H1 (cell line): ENCODE data around the gene ANXA2R. TPM values are rescaled to one million over a fixed set of nuclear protein-coding genes. Genes with fewer than 3 reads are reported as not detected.

Experiments used
- CTCF ChIA-PET: fragments of 300-600 bp; sonication (Branson Sonifier 250); formaldehyde crosslinking; loops from one replicate; lab custom pipeline; 2021; ENCODE audit not compliant: partially characterized antibody; lab: Charles Lee
- POLR2A ChIA-PET: fragments of 300-600 bp; sonication (Branson Sonifier 250); formaldehyde crosslinking; loops from one replicate; lab custom pipeline; 2021; ENCODE audit warnings: inconsistent platforms; ENCODE audit not compliant: partially characterized antibody; lab: Charles Lee
- DNase-seq, 2 experiments: peaks; one replicate each; pipeline versions ENCODE4 v3.0.0 to v3.0.0-alpha.2; 2010 to 2022; ENCODE audit warnings: low spot score in 2 of 2, low read depth in 1 of 2, mixed read lengths in 1 of 2
- FAIRE-seq: peaks from 2 replicates; lab custom pipeline; 2011; peaks lifted over from hg19 to GRCh38; lab: Jason Lieb, UNC
- H2AFZ ChIP-seq: 2 replicates; pipeline ENCODE4 v1.8.1; 2012; ENCODE audit warnings: low read length, inconsistent platforms
- H2AK5ac ChIP-seq: 2 replicates; pipeline ENCODE4 v1.6.1; 2013; ENCODE audit warnings: low read depth, low read length
- H2BK120ac ChIP-seq: replicated peaks from 2 replicates; pipeline ENCODE3; 2013; ENCODE audit warnings: low read depth, low read length, inconsistent platforms
- H2BK12ac ChIP-seq: 2 replicates; pipeline ENCODE4 v1.6.1; 2013; ENCODE audit warnings: low read depth, low read length
- H2BK15ac ChIP-seq: 2 replicates; pipeline ENCODE4 v1.6.1; 2013; ENCODE audit warnings: low read length
- H2BK20ac ChIP-seq: 2 replicates; pipeline ENCODE4 v1.6.1; 2013; ENCODE audit warnings: low read length
- H2BK5ac ChIP-seq: 2 replicates; pipeline ENCODE4 v1.6.1; 2013; ENCODE audit warnings: low read depth, low read length
- H3K14ac ChIP-seq: 2 replicates; pipeline ENCODE4 v1.6.1; 2013; ENCODE audit warnings: inconsistent platforms; ENCODE audit not compliant: insufficient read length
- H3K18ac ChIP-seq: 2 replicates; pipeline ENCODE4 v1.6.1; 2013; ENCODE audit warnings: low read length; ENCODE audit errors: extremely low read depth
- H3K23ac ChIP-seq: 2 replicates; pipeline ENCODE4 v1.6.1; 2013; ENCODE audit warnings: inconsistent platforms; ENCODE audit not compliant: insufficient read length
- H3K23me2 ChIP-seq: 2 replicates; pipeline ENCODE4 v1.6.1; 2013; ENCODE audit warnings: low read depth, low read length
- H3K27ac ChIP-seq: 2 replicates; pipeline ENCODE4 v1.6.1; 2011; ENCODE audit warnings: low read depth, low read length, inconsistent platforms
- H3K27me3 ChIP-seq, 4 experiments: replicated peaks in 1 of 4; 1 replicate in 1 of 4; 2 replicates in 3 of 4; pipeline versions ENCODE4 v1.6.1 to v1.8.1; 2011 to 2013; ENCODE audit warnings: low read length in 3 of 4, mild to moderate bottlenecking in 3 of 4, inconsistent platforms in 2 of 4, mixed read lengths in 2 of 4, moderate library complexity in 1 of 4; ENCODE audit not compliant: control insufficient read depth in 3 of 4, insufficient read depth in 3 of 4; ENCODE audit errors: extremely low read depth in 1 of 4
- H3K36me3 ChIP-seq, 4 experiments: 2 replicates each; pipeline versions ENCODE4 v1.6.1 to v1.8.1; 2011 to 2013; ENCODE audit warnings: mild to moderate bottlenecking in 4 of 4, low read length in 3 of 4, moderate library complexity in 2 of 4, control low read depth in 1 of 4, inconsistent platforms in 1 of 4; ENCODE audit not compliant: insufficient read depth in 4 of 4, control insufficient read depth in 2 of 4
- H3K4ac ChIP-seq: replicated peaks from 2 replicates; pipeline ENCODE3; 2013; ENCODE audit warnings: low read length, low read depth, mixed read lengths, inconsistent platforms; ENCODE audit not compliant: insufficient read length
- H3K4me1 ChIP-seq, 4 experiments: replicated peaks in 1 of 4; 1 replicate in 1 of 4; 2 replicates in 3 of 4; pipeline versions ENCODE4 v1.6.1 to v1.8.1; 2011 to 2013; ENCODE audit warnings: low read length in 3 of 4, inconsistent platforms in 2 of 4, mixed read lengths in 1 of 4; ENCODE audit not compliant: insufficient read depth in 4 of 4, control insufficient read depth in 3 of 4
- H3K4me2 ChIP-seq, 2 experiments: 2 replicates each; pipeline versions ENCODE4 v1.6.1 to v1.8.1; 2011 to 2013; ENCODE audit warnings: low read depth in 2 of 2, low read length in 2 of 2, control low read depth in 1 of 2, inconsistent platforms in 1 of 2, mild to moderate bottlenecking in 1 of 2; ENCODE audit not compliant: insufficient read depth in 1 of 2
- H3K4me3 ChIP-seq, 4 experiments: fragments of 200-600, 300-600 bp in 1 of 4; sonication (generic), shearing (Covaris generic), sonication (Bioruptor Twin) in 1 of 4; 2 replicates each; pipeline versions ENCODE4 v1.5.1 to v1.8.1; 2011 to 2016; ENCODE audit warnings: low read length in 4 of 4, low read depth in 3 of 4, control low read depth in 2 of 4, inconsistent platforms in 2 of 4, mild to moderate bottlenecking in 2 of 4, mixed read lengths in 1 of 4, moderate library complexity in 1 of 4; ENCODE audit not compliant: insufficient read depth in 2 of 4; ENCODE audit errors: extremely low read depth in 1 of 4
- H3K56ac ChIP-seq: replicated peaks from 2 replicates; pipeline ENCODE3; 2013; ENCODE audit warnings: low read depth, mild to moderate bottlenecking, mixed read lengths, low read length, inconsistent platforms; ENCODE audit not compliant: insufficient read length
- H3K79me1 ChIP-seq: 2 replicates; pipeline ENCODE4 v1.6.1; 2013; ENCODE audit warnings: low read depth, low read length, control low read depth
- H3K79me2 ChIP-seq, 2 experiments: 2 replicates each; pipeline versions ENCODE4 v1.6.1 to v1.8.1; 2012 to 2013; ENCODE audit warnings: low read length in 2 of 2, mild to moderate bottlenecking in 2 of 2, inconsistent platforms in 1 of 2; ENCODE audit not compliant: insufficient read depth in 2 of 2, control insufficient read depth in 1 of 2
- H3K9ac ChIP-seq, 4 experiments: replicated peaks in 1 of 4; 1 replicate in 1 of 4; 2 replicates in 3 of 4; pipeline versions ENCODE4 v1.6.1 to v1.8.1; 2011 to 2013; ENCODE audit warnings: low read depth in 3 of 4, low read length in 3 of 4, control low read depth in 2 of 4, mild to moderate bottlenecking in 2 of 4, moderate library complexity in 2 of 4, inconsistent platforms in 1 of 4; ENCODE audit errors: extremely low read depth in 1 of 4
- H3K9me3 ChIP-seq, 2 experiments: 2 replicates each; pipeline versions ENCODE4 v1.6.1 to v1.8.1; 2012 to 2013; ENCODE audit warnings: mild to moderate bottlenecking in 2 of 2, moderate library complexity in 2 of 2, control low read depth in 1 of 2, inconsistent platforms in 1 of 2, low read depth in 1 of 2, low read length in 1 of 2, mixed read lengths in 1 of 2; ENCODE audit not compliant: insufficient read depth in 2 of 2
- H4K20me1 ChIP-seq, 2 experiments: replicated peaks in 1 of 2; 2 replicates each; pipeline versions ENCODE3 to v1.8.1; 2011 to 2013; ENCODE audit warnings: inconsistent platforms in 2 of 2, low read length in 2 of 2, mild to moderate bottlenecking in 1 of 2; ENCODE audit not compliant: insufficient read depth in 2 of 2, control insufficient read depth in 1 of 2
- H4K5ac ChIP-seq: 2 replicates; pipeline ENCODE4 v1.6.1; 2013; ENCODE audit warnings: low read length, low read depth, mixed read lengths, inconsistent platforms; ENCODE audit not compliant: insufficient read length
- H4K8ac ChIP-seq: 2 replicates; pipeline ENCODE4 v1.8.0; 2013; ENCODE audit warnings: mild to moderate bottlenecking, moderate library complexity, low read length, inconsistent platforms; ENCODE audit not compliant: insufficient read depth; ENCODE audit errors: extremely low read depth
- H4K91ac ChIP-seq: replicated peaks from 2 replicates; pipeline ENCODE3; 2013; ENCODE audit warnings: low read length, mixed read lengths, inconsistent platforms; ENCODE audit not compliant: insufficient read length
- CHD1 ChIP-seq: IDR thresholded peaks from 2 replicates; pipeline ENCODE4 v1.6.1; 2012; ENCODE audit warnings: low read depth, low read length, improper control_type of control experiment
- KDM1A ChIP-seq: fragments of 200-600, 300-600 bp; sonication (generic); IDR thresholded peaks from 2 replicates; pipeline ENCODE4 v1.7.1; 2016; ENCODE audit warnings: mild to moderate bottlenecking, low read length, borderline replicate concordance
- KDM5A ChIP-seq: fragments of 200-600 bp; IDR thresholded peaks from 2 replicates; pipeline ENCODE4 v1.7.1; 2012; ENCODE audit warnings: mild to moderate bottlenecking, low read length, inconsistent platforms, mixed read lengths
- TAF1 ChIP-seq: IDR thresholded peaks from 2 replicates; pipeline ENCODE4 v1.6.1; 2011; ENCODE audit warnings: mild to moderate bottlenecking, low read depth, low read length
- polyA plus RNA-seq, 7 experiments: library from polyadenylated mRNA; depleted of rRNA in 3 of 7; stranded (reverse) in 5 of 7; unstranded in 2 of 7; fragments of >200 nt in 5 of 7; fragments of 200-250 nt in 2 of 7; gene quantifications; 1 replicate in 5 of 7; 2 replicates in 1 of 7; 4 replicates in 1 of 7; pipeline versions ENCODE4 v1.2.1 to v1.2.3, GENCODE V29; 2011 to 2013; ENCODE audit warnings: missing spikeins in 2 of 7, mixed read lengths in 2 of 7
- total RNA-seq: library from RNA; stranded (reverse); fragmentation: NEBNext Ultra II Directional; extraction: Animal tissue kit (Norgen Biotek cat#: 25700); gene quantifications from 2 replicates; pipeline ENCODE4 v1.2.1, GENCODE V29; 2021

Gene ANXA2R
- total and polyA plus RNA-seq, 2 of the 8 experiments (the other 6 are each of a cell fraction or from before 2014, with no cell fraction given): 0.08 to 0.17 TPM

- Histone ChIP-seq H2BK15ac (no peak overlapping the region), H3K9me3 (no peaks in the 10 kb centered on the region), H3K79me1 (no peaks in the 10 kb centered on the region), H3K4me3 (no peak overlapping the region), H3K4me2 (no peak overlapping the region; a peak in 1 of 4 replicates), H2BK20ac (no peak overlapping the region), H3K27me3 (peaks cover 33 to 70% (median 62%) of the 10 kb centered on the region in 4 experiments), H2BK120ac (no peak overlapping the region), H4K91ac (no peak overlapping the region), H3K4me1 (peaks cover 0 to 2% (median 0%) of the 10 kb centered on the region in 4 experiments; a peak in 2 of 7 replicates), H3K4ac (no peak overlapping the region), H2AK5ac (no peak overlapping the region), H3K36me3 (no peaks in the 10 kb centered on the region), H4K20me1 (no peaks in the 10 kb centered on the region), H3K56ac (no peak overlapping the region), H4K8ac (no peak overlapping the region), H2BK5ac (no peak overlapping the region), H3K23me2 (peaks cover 7% of the 10 kb centered on the region; the same call in 1 of the 2 replicates), H3K23ac (no peak overlapping the region), H3K27ac (no peak overlapping the region), H3K14ac (no peak overlapping the region), H2AFZ (no peak overlapping the region), H3K79me2 (no peaks in the 10 kb centered on the region), H4K5ac (no peak overlapping the region), H3K18ac (no peak overlapping the region), H3K9ac (no peak overlapping the region), H2BK12ac (no peak overlapping the region)
- ChIA-PET CTCF (interaction anchor here (0.7 kb wide), 1 partner anchor 945 kb away, joined by 3 read pairs; no protein-coding TSS in a partner anchor), POLR2A (no interaction called here)
- no peak for DNase-seq
- TF ChIP-seq TAF1 (no peak), KDM5A (no peak), CHD1 (no peak), KDM1A (no peak)
- FAIRE-seq: no peak
Observed at GRCh38 chr5:43001748-43002147, 38.4 kb downstream of the ANXA2R start.
